GM21381 (cell line): ENCODE data around the gene SP9.
A peak's percentile ranks its signal among the peaks of the same experiment; 100 is the strongest.

Source experiments
- ATAC-seq: cut with Tn5 transposase; IDR thresholded peaks from one replicate; pipeline ENCODE4 v1.9.1; 2021; ENCODE audit warnings: mild to moderate bottlenecking, moderate library complexity; ENCODE audit not compliant: unreplicated experiment

The SP9 gene

DNA sequence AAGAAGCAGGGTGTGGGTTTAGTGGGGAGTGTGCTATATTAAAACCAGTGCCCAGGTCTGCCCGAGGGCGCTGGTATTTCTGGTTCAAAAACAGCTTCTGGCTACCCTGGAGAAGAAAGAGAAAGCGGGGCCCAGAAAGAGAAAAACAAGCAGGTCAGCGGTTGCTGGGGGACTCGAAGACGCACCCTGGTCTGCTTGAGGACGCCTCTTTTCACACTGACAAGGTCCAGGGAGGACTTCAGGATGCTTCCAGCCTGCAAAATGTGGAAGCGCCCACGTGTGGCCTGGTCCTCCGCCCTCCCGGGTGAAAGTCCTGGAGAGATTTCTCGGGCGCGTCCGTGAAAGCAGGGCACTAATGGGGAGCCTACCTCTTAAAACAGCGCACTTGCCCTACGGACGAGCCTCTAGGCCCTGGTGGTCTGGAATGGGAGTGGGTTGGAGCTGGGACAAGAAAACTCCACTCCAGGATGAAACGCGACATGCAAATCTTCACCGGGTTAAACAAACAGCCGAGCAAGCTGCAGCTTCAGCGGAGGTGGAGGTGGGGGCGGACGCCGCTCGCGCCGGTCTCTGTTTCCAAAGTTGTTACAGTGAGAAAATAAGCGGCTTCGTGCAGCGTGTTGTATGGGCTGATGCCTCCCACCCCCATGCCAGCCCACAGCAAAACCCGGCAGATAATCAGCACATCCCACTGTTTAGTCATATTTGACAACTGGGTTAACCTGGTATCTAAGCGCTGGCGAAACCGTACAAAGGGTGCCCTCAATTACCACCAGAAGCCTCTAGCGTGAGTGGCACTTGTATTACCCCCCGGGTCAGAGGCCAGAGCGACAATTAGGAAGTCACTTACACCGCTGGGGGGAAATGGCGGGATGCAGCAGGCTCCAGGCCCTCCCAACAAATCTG, 1.1 kb upstream of the SP9 start:
- ATAC-seq = no peak

GRCh38 chr2:174334278-174334715, 457 bp upstream of the SP9 start:
- ATAC-seq = no peak

DNA sequence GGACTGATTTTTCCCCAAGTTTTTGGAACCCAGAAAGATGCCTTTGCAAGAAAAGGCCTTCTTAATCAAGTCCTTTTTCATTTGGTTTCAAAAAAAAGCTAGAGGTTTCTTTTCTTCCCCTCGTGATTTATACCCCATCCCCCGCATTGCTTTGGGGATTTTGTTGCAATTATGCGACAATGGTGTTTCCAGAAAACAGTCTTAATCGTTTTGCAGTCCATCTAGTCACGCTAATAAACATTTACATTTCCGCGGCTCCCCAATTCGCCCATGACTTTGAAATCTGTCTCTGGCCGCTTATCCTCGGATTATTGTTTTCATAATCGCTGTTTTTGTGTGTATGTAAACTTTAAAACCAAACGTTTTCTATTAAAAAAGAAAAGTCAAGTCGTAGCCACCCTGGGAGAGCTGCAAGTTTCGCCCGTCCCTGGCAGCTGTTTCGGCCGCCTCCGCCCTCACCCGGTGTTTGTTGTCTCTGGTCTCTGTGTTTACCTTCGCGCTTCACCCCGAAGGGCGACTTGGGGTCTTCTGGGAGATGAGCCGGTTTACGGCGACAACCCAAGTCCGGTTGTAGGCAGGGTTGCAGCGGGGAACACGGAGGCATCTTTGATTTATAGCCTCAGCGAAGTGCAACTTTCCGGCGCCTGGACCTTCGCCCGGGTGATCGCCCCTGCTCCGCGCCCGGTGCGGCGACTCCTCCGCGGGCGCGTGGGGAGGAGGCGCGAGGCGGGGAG, 667 bp downstream of the SP9 start:
- ATAC-seq = no peak

- ATAC-seq = no peak
Measured at GRCh38 chr2:174335988-174336500, 1.3 kb downstream of the SP9 start.

DNA sequence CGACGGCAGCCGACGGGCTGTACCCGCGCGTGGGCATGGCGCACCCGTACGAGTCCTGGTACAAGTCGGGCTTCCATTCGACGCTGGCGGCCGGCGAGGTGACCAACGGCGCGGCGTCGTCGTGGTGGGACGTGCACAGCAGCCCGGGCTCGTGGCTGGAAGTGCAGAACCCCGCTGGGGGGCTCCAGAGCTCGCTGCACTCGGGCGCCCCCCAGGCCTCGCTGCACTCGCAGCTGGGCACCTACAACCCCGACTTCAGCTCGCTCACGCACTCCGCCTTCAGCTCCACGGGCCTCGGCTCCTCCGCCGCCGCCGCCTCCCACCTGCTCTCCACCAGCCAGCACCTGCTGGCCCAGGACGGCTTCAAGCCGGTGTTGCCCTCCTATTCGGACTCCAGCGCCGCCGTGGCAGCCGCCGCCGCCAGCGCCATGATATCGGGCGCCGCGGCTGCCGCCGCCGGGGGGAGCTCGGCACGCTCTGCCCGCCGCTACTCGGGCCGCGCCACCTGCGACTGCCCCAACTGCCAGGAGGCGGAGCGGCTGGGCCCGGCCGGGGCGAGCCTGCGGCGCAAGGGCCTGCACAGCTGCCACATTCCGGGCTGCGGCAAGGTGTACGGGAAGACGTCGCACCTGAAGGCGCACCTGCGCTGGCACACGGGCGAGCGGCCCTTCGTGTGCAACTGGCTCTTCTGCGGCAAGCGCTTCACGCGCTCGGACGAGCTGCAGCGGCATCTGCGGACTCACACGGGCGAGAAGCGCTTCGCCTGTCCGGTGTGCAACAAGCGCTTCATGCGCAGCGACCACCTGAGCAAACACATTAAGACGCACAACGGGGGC, 2.0 kb downstream of the SP9 start:
- peak; percentile 39 for ATAC-seq

DNA sequence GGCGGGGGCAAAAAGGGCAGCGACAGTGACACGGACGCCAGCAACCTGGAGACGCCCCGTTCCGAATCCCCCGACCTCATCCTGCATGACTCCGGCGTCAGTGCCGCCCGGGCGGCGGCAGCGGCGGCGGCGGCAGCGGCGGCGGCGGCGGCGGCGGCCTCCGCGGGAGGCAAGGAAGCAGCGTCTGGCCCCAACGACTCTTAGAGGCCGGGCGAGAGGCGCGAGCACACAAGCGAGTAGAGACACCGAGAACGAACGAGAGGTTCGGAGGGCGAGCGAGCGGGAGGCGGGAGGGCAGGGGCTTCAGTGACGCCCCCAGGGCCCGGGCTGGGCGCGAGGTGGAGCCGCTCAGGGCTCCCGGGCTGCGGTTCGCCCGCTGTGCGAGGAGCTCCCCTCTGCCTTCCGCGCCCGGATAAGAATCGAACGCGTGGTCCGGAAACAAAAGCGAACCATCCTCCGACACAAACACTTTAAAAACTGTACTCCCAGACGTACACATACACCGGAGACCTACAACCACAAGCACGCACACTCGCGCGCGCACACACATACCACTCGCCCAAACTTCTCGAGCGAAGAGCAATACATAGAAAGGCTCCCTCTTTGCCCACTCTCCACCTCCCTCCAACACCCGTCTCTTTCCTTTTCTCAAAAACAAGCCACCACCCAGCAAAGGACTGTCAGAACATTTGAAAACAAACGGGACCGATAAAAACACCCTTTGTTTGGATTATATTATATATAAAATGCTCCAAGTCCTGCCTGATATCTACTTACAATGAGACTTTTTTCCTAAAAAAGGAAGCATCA, 2.8 kb downstream of the SP9 start:
- peak; percentile 17 for ATAC-seq

DNA sequence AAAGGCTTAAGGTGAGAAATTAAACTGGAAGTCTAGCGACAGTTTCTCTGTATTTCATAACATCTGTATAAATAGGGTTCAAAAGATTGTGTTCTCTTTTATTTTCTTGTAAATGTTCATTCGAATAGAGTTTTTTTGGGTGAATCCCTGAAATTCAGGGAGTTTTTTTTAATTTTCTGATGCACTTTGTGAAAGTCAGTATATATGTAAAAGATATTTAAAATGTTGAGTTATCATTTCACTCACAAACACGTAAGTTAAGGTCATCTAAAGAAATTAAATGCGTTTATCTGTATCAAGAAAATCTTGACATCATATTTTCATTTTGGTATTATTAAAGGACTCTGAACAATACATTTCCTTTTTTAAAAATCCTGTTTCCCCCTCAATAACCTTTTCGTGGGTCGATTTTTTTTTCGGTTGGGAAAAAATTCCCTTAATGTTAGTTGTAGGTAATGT, 3.4 kb downstream of the SP9 start:
- no peak for ATAC-seq

DNA sequence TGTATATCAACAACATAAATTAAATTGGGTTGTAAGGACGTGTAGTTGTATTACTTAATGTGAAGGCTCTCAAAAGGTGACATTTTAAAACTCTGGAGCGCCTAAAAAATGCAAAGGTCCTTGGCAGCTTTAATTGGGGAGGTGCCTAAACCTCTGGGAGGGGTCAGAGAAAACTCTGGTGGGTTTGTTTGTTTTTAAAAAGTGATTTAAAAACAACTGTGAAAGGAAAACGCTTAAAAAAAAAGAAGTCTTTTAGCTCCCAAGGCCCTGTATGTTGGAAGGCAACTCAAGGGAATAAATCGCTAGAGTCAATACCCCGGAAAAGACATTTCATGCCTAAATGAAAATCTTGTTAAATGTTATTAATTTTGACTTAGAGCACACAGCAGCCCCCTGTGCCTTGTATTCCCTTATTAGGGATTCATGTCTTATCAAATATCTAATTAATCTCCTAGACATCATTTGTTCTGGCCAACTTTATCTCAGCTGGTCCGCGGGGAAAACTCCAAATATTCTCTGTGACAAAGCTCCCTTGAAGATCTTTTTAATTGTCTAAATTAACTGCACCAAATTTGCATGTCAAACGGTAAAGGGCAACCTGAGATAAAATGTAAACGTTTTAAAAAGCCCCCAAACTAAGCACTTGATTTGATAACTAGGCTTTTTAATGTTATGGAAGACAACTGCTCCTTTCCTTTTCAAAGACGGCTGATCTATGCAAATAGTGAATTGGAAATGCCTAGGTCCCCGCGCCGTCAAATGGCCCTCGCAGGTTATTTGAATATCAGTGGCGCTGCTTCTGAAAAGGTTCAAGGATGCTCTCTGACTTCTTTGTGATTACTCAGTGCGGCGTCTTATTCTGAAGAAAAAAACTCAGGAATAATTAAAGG, 4.2 kb downstream of the SP9 start:
- ATAC-seq = no peak

DNA sequence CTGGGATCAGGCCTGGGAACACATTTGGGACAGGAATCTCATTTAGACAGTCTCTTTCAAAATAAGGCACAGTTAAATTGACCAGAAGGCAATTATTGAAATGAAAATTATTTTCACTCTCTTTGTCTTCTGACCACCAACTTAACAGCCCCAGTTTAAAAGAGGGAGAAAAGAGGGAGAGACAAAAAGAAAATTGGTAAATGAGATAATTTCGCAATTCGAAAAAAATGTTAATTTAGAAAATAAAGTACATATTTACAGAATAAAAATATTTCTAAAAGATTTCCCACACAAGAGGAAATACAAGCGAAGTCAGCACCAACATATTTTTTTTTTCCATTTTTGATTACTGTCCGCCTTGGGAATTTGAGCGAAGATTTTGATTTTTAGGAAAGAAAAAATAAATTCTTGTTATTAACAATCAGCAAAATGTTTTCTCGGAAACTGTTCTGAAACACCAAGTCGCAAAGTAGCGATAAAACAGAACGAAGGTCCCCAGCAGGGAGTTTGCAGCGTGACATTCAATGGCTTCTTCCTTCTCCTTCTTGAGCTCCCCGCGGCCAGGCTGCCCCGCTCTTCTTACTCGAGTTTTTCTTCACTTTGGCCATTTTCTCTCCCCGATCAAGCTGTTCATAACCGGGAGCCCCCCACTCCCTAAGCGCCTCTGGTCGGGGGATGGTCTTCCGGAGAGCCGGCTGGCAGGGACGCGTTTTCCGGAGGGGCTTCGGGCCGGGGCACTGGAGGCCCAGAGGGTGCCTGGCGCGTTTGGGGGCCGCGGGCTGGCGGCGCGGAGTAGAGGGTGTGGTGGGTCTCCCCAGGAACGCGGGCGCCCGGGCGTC, 5.0 kb downstream of the SP9 start:
- no peak for ATAC-seq

DNA sequence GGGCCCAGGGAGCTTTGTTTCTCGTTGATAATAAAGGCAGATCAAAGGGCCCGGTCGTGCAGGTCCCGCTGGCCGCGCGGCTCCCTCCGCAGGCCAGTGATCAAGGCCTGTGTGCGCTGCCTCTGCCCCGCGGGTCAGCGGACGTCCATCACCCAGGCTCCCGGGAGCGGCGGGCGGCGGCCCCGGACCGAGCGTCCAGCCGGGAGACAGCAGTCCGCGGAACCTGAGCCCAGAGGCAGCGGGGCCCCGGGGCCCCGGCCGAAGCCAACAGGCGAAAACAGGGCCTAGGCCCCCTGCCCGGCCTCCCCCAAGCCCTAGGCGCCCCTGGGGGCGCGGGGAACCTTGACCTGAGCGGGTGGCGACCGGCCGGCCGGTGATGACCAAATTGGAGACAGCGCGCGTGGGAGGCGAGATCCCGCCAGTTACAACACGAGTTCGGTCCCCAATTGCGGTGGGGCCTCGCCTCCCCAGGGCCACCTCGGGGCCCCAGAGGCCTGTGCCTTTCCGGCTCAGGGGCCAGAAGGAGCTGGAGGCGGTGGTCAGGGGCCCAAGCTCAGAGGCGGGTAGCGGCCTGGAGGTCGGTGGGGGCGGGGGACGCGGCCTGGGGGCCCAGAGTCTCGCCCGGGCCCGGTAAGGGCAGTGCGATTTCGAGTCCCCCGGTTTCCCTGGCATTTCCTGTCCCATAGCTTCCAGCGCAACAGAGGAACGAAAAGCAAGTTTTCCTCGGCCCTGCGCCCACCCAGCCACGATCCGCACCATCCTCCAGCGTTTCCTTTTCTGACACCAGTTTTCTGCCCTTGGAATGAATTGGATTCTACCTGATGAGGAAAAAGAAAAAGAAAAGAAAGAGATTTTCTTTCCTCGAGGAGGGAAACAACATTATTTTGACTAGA, 5.9 kb downstream of the SP9 start:
- ATAC-seq = no peak

- ATAC-seq = peak; percentile 64
Measured at GRCh38 chr2:174341293-174341994, 6.7 kb downstream of the SP9 start.

- ATAC-seq = no peak
Measured at GRCh38 chr2:174341995-174342685, 7.4 kb downstream of the SP9 start.

DNA sequence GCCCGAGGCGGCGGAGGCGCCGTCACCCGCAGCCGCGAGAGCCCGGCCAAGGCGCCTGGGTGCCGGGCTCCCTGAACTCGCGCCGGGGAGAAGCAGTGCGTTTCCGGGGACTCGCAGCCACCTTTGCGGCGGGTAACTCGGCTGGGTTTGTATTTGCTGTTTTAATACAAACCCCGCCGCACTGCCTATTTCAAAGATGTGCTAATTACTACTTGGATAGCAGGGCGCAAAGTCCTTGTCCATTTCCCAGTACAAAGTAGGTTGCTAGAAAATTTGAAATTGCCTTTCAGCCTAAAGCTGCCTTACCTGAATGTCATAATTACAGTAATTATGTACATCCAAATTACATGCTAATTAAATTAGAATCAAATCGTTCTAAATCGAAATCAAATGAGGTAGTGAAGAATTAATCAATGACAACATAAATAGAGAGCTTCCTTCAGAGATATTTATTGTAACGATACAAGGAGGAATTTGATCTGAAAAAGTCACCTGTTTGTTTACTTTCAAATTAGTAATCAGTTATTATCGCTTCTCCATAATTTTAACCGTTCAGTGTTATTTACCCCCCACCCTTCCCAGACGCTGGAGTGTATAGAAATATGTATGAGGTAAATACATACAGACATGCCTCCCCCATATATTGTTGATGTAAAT, 8.1 kb downstream of the SP9 start:
- ATAC-seq = no peak

DNA sequence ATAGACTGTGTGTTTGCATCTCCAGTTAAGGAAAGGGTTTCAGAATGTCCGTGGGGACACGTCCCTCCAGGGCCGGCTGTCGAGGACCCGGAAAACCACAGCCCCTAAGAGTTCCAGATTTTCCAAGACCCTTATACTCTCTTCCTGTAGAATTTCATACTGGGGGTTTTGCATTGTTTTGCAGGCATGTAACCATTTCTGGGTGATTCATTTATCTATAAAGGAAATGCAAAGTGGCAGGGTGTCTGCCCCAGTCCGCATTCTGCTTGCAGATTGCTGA, 8.5 kb downstream of the SP9 start:
- no peak for ATAC-seq

GRCh38 chr2:174343623-174344455, 9.1 kb downstream of the SP9 start:
- ATAC-seq = no peak
